MCF 10A (cell line): ENCODE measurements around the gene LYVE1. TPM values are rescaled to one million over a fixed set of nuclear protein-coding genes. Genes with fewer than 3 reads are reported as not detected.

Source experiments
- BruUV-seq: library from RNA; stranded (reverse); fragments of 400-500 nt; replicated peaks from 2 replicates; lab custom pipeline; 2021; lab: Mats Ljungman, UMichigan
- CTCF ChIA-PET: fragments of 300-600 bp; sonication (Branson Sonifier 250); formaldehyde crosslinking; extraction: SDS; loops from one replicate; lab custom pipeline; 2021; ENCODE audit warnings: antibody characterized with exemption, inconsistent platforms; lab: Yijun Ruan, JAX
- POLR2A ChIA-PET: fragments of 300-600, 350-650 bp; sonication (Branson Sonifier 250); formaldehyde crosslinking; extraction: SDS; loops from one replicate; lab custom pipeline; 2020; ENCODE audit warnings: antibody characterized with exemption, inconsistent platforms; lab: Yijun Ruan, JAX
- DNase-seq: peaks from one replicate; pipeline ENCODE4 v3.0.0-alpha.2; 2018; ENCODE audit not compliant: unreplicated experiment
- H3K27ac Mint-ChIP-seq: one replicate; pipeline ENCODE4 v1.8.0; 2022; ENCODE audit warnings: mild to moderate bottlenecking, low read depth, mixed read lengths; ENCODE audit not compliant: unreplicated experiment
- H3K27me3 Mint-ChIP-seq: one replicate; pipeline ENCODE4 v1.8.0; 2022; ENCODE audit warnings: mixed read lengths; ENCODE audit not compliant: insufficient read depth, unreplicated experiment
- H3K36me3 Mint-ChIP-seq: one replicate; pipeline ENCODE4 v1.8.0; 2022; ENCODE audit warnings: mild to moderate bottlenecking, moderate library complexity, mixed read lengths; ENCODE audit not compliant: insufficient read depth, unreplicated experiment
- H3K4me1 Mint-ChIP-seq: one replicate; pipeline ENCODE4 v1.8.0; 2022; ENCODE audit warnings: mixed read lengths; ENCODE audit not compliant: insufficient read depth, unreplicated experiment
- H3K4me3 Mint-ChIP-seq: one replicate; pipeline ENCODE4 v1.8.0; 2022; ENCODE audit warnings: mild to moderate bottlenecking, moderate library complexity, mixed read lengths; ENCODE audit not compliant: unreplicated experiment
- H3K9me3 Mint-ChIP-seq: one replicate; pipeline ENCODE4 v1.8.0; 2022; ENCODE audit warnings: mixed read lengths; ENCODE audit not compliant: unreplicated experiment
- CTCF ChIP-seq: fragments of 200-600 bp; IDR thresholded peaks from one replicate; pipeline ENCODE4 v1.8.0; 2022; ENCODE audit warnings: antibody characterized with exemption, mild to moderate bottlenecking; ENCODE audit not compliant: unreplicated experiment
- intact Hi-C: fragments of 100-400 bp; cut with micrococcal nuclease; formaldehyde crosslinking; loops from 2 replicates; pipeline ENCODE4 v1.14.1; 2022
- total RNA-seq: library from RNA; stranded (reverse); gene quantifications from 2 replicates; pipeline ENCODE4 v1.2.3, GENCODE V29; 2022

Gene LYVE1
- total RNA-seq, 1 experiment from 2014 or later, result not detected

GRCh38 chr11:10602945-10603344 is 34.5 kb upstream of the LYVE1 start:
- TF ChIP-seq CTCF, result no peak
- no peaks in the 10 kb centered on the region for H3K36me3 Mint-ChIP-seq
- H3K4me3 Mint-ChIP-seq, result no peak overlapping the region
- no peaks in the 10 kb centered on the region for H3K9me3 Mint-ChIP-seq
- intact Hi-C loops, result no loop called here
- no TSS peak for BruUV-seq
- peak overlapping the region; percentile 83 for H3K27ac Mint-ChIP-seq
- CTCF ChIA-PET, result interaction anchor here (0.7 to 1.3 kb wide), 2 partner anchors 11 to 36 kb away, joined by 3 read pairs; no protein-coding TSS in a partner anchor
- no peak for DNase-seq
- peaks cover 32% of the 10 kb centered on the region for H3K4me1 Mint-ChIP-seq
- H3K27me3 Mint-ChIP-seq, result no peaks in the 10 kb centered on the region
- POLR2A ChIA-PET, result interaction anchor here (1.0 kb wide), 1 partner anchor 8 kb away, joined by 4 read pairs; no protein-coding TSS in a partner anchor

- TF ChIP-seq CTCF, result no peak
- CTCF ChIA-PET, result interaction anchor here (0.7 to 1.3 kb wide), 2 partner anchors 12 to 36 kb away, joined by 3 read pairs; no protein-coding TSS in a partner anchor
- no peak for DNase-seq
- H3K36me3 Mint-ChIP-seq, result no peaks in the 10 kb centered on the region
- H3K27ac Mint-ChIP-seq, result no peak overlapping the region
- POLR2A ChIA-PET, result interaction anchor here (1.0 kb wide), 1 partner anchor 8 kb away, joined by 4 read pairs; no protein-coding TSS in a partner anchor
- no peaks in the 10 kb centered on the region for H3K9me3 Mint-ChIP-seq
- intact Hi-C loops, result no loop called here
- H3K4me1 Mint-ChIP-seq, result peaks cover 32% of the 10 kb centered on the region
- no peaks in the 10 kb centered on the region for H3K27me3 Mint-ChIP-seq
- no peak overlapping the region for H3K4me3 Mint-ChIP-seq
- BruUV-seq, result no TSS peak
These were observed 33.9 kb upstream of the LYVE1 start for GRCh38 chr11:10602366-10602765.

DNA sequence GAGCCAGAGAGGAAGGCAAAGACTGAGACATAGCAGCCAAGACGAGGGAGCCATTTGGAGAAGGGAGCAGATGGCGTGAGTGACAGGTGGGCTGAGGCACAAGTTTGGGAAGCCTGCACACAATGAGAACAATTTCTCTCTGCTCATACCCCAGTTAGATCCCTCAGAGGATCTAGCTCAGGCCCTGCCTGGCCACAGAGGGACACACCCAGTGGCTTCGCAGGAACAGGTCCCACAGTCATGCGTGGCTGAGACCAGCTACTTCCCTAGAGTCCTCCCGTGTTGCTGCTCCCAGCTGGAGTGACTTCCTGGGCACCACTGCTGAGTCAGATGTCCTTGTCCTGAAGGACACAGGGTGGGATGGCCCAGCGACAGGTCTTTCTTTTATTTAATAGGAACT is 33.4 kb upstream of the LYVE1 start:
- CTCF ChIA-PET, result no interaction called here
- no TSS peak for BruUV-seq

DNA sequence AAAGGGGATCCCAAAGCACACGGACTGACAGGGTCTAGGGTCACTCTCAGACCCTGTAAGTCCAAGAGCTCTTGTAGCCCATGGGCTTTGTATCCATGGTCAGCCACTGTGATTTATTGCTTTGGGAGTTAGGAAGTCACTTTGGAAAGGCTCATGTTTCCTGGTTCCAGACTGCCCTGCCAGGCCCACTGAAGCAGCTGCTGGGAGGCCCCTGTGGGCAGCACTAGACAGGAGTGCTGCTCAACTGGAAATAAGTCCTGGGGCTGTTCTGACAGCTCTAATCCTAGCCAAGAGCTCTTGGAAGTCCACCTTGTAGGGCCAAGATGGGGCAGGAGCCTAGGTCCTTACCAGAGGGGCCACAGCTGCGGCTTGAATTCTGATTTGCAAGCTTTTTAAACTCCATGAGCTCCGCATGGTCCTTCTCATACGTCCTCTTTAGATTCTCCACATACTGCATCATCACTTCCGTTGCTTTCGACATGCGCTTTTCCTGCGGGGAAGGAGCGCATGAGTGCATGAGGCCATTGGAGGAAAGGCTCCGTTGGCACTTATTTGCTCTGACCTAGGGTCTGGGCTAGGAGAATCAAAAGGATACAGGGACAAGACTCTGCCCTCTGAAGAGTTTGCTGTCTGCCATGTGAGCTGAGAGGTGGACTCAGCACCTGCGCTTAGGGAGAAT is 32.2 kb upstream of the LYVE1 start:
- intact Hi-C loops, result no loop called here

More for the DNA sequence above, 33.4 kb upstream of the LYVE1 start:
- POLR2A ChIA-PET, result no interaction called here
- H3K9me3 Mint-ChIP-seq, result no peaks in the 10 kb centered on the region
- no peak overlapping the region for H3K4me3 Mint-ChIP-seq
- H3K36me3 Mint-ChIP-seq, result no peaks in the 10 kb centered on the region
- no peaks in the 10 kb centered on the region for H3K27me3 Mint-ChIP-seq
- H3K4me1 Mint-ChIP-seq, result peaks cover 31% of the 10 kb centered on the region
- intact Hi-C loops, result no loop called here
- no peak for DNase-seq
- no peak for TF ChIP-seq CTCF
- H3K27ac Mint-ChIP-seq, result peak overlapping the region; percentile 43

More for the DNA sequence above, 32.2 kb upstream of the LYVE1 start:
- no peaks in the 10 kb centered on the region for H3K36me3 Mint-ChIP-seq
- no peak overlapping the region for H3K27ac Mint-ChIP-seq
- H3K9me3 Mint-ChIP-seq, result no peaks in the 10 kb centered on the region
- no peak for DNase-seq
- no peaks in the 10 kb centered on the region for H3K27me3 Mint-ChIP-seq
- no TSS peak for BruUV-seq
- CTCF ChIA-PET, result no interaction called here
- peaks cover 25% of the 10 kb centered on the region for H3K4me1 Mint-ChIP-seq
- POLR2A ChIA-PET, result no interaction called here
- no peak for TF ChIP-seq CTCF
- no peak overlapping the region for H3K4me3 Mint-ChIP-seq
